GM12892 (cell line): ENCODE data around the gene CPPED1.

Experiments used
- DNase-seq: peaks from one replicate; pipeline ENCODE4 v3.0.0; 2011; ENCODE audit not compliant: insufficient read length
- FAIRE-seq: peaks from 2 replicates; lab custom pipeline; 2011; peaks lifted over from hg19 to GRCh38; lab: Jason Lieb, UNC
- POLR2A ChIP-seq: IDR thresholded peaks from 2 replicates; pipeline ENCODE4 v1.6.1; 2011; ENCODE audit warnings: low read depth, low read length, control low read depth
- POLR2AphosphoS5 ChIP-seq: IDR thresholded peaks from 2 replicates; pipeline ENCODE4 v1.6.1; 2011; ENCODE audit warnings: low read depth, low read length, control low read depth
- TAF1 ChIP-seq: IDR thresholded peaks from 2 replicates; pipeline ENCODE4 v1.6.1; 2011; ENCODE audit warnings: low read depth, mild to moderate bottlenecking, control low read depth, low read length, borderline replicate concordance

Gene CPPED1

DNA sequence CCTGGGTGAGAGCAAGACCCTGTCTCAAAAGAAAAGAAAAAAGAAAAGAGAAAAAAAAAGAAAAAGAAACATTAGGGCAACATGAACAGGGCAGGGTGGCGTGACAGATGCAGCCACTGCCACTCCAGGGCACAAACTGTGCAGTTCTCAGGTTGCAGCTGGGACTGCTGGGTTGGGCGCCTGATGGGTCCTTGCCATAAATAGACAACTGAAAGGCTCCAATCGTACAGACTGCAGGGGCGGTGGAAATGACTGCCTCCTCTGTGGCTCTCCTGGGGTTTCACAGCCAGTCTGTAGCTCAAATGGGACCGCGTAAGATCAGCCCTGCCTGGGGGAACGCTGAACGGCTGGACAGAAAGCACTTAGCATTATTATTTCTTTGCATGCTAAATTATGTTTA is 130.7 kb downstream of the CPPED1 start:
- no peak for TF ChIP-seq POLR2A
- TF ChIP-seq TAF1 = no peak
- no peak for TF ChIP-seq POLR2AphosphoS5
- DNase-seq = no peak
- FAIRE-seq = no peak

DNA sequence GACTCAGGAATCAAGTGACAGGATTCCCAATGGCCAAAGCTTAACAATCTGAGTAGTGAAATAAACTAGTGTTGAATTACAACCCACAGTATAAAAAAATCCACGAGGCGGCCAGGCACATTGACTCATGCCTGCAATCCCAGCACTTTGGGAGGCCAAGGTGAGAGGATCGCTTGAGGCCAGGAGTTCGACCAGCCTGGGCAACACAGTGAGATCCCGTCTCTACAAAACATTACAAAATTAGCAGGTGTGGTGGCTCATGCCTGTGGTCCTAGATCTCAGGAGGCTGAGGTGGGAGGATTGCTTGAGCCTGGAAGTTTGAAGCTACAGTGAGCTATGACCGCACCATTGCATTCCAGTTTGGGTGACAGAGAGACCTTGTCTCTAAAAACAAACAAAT is 133.8 kb downstream of the CPPED1 start:
- no peak for TF ChIP-seq POLR2A
- no peak for TF ChIP-seq POLR2AphosphoS5
- no peak for TF ChIP-seq TAF1
- DNase-seq (no peak), FAIRE-seq (no peak)

DNA sequence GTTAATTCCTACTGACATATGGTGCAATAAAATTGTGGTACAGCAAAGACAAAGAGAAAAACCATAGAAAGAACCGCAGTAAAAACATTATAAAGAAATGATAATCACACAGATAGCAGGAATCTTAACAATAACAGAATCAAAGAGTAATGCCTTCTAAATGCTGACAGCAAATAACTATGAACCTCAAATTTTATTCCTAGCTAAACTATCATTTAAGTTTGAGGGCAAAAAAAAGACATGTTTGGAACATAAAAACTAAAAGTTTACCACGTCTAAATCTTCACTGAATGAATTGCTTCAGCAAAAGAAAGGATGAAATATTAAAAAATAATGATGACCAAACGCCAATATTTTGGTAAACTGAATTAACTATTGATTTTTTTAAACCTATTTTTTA is 135.8 kb downstream of the CPPED1 start:
- FAIRE-seq = no peak
- no peak for DNase-seq
- TF ChIP-seq POLR2AphosphoS5 = no peak
- no peak for TF ChIP-seq POLR2A
- TF ChIP-seq TAF1 = no peak

DNA sequence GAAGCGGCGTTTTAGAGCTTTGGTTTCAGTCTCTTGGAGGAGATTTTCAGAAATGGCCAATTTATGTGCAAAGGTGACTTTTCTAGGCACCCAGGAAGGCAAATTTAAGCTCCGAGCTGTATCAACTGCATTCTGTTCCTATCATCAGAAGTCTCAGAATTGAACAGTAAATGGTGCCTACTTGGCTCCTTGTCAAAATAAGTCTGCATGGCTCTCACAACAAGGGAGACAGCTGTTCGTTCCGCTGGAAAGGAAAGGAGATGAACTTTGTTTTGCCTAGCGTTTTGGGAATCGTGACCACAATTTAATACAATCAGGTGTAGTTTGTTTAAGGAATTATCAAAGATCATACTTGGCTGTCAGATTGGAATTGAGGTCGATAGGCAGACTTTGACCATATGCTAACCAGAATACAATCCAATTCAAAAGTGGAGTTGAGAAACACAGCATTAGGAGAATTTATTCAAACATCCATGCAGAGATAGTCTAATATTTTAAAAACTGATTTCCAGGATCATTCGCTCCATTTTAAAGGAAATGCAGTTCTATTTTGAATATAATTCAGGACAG is 139.4 kb downstream of the CPPED1 start:
- no peak for FAIRE-seq
- TF ChIP-seq POLR2A (no peak), POLR2AphosphoS5 (no peak)
- DNase-seq = no peak

DNA sequence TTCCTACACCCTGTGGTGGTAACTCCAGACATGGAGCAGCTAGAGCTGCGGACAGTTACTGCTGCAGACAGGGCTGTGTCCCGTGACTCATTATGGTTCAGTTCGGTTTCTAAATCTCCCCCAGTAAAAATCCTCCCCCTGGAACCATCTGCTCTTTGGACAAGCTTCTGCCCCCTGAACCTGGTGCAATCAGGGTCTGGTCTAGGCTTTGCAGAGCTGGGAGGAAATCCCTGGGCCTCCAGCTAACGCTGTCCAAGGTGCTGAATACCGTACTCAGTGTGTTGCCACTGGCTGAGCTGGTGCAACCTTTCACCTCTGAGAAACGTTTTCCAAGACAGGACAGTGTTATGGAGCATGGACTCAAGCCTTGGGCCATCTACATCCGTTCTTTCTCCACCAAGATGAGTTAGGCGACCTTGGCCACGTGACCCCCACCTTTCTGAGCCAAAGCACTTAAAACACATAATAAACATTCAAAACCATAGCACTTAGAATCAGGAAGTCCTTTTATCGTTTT is 142.0 kb downstream of the CPPED1 start:
- DNase-seq (no peak), FAIRE-seq (no peak)
- no peak for TF ChIP-seq TAF1
- TF ChIP-seq POLR2A = no peak
- no peak for TF ChIP-seq POLR2AphosphoS5

DNA sequence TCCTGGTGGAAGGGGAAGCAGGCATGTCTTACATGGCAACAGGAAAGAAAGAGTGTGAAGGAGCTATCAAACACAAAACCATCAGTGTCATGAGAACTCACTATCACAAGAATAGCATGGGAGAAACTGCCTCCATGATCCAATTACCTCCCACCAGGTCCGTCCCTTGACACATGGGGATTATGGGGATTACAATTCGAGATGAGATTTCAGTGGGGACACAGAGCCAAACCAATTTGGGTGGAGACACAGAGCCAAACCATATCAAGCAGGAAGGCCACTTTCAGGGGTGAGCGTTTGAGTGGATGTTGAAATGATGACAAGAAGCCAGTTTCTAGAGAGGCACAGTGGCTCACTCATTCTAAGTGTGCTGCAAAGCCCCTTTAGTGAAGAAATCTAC is 143.8 kb downstream of the CPPED1 start:
- DNase-seq (no peak), FAIRE-seq (no peak)
- TF ChIP-seq POLR2AphosphoS5 = no peak
- TF ChIP-seq POLR2A = no peak
- no peak for TF ChIP-seq TAF1

DNA sequence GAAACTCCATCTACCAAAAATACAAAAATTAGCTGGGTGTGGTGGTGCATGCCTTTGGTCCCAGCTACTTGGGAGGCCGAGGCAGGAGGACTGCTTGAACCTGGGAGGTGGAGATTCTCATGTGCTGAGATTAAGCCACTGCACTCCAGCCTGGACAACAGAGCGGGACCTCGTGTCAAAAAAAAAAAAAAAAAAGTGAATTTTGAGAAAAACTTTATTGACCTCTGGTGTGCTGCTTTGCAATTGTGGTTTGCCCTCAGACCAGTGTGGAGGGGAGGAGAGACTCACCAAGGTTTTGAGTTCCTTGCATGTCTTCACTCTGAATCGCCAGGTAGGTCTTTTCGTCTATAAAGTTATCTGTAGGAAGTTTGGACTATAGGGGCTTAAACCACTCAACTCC is 145.2 kb downstream of the CPPED1 start:
- DNase-seq = no peak
- TF ChIP-seq TAF1 = no peak
- TF ChIP-seq POLR2A = no peak
- no peak for TF ChIP-seq POLR2AphosphoS5
- FAIRE-seq = no peak

DNA sequence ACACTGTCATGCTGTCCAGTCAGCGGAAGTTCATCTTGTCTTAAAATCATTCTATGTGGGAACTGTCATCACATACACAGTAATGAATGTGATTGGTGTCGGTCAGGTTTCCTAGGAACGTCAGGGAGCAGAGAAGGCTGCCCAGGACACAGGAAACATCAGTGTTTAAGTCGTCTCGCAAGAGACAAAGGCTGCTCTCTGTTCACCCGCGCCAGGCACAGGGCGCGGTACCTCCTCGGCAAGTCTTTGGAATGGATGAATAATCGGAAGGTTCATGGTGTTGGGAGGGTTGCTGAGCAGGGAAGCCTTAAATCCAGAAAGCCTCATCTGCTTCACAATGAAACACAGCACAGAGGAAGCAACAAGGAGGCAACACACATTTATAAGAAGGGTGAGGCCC is 148.2 kb downstream of the CPPED1 start:
- FAIRE-seq (no peak), DNase-seq (no peak)

DNA sequence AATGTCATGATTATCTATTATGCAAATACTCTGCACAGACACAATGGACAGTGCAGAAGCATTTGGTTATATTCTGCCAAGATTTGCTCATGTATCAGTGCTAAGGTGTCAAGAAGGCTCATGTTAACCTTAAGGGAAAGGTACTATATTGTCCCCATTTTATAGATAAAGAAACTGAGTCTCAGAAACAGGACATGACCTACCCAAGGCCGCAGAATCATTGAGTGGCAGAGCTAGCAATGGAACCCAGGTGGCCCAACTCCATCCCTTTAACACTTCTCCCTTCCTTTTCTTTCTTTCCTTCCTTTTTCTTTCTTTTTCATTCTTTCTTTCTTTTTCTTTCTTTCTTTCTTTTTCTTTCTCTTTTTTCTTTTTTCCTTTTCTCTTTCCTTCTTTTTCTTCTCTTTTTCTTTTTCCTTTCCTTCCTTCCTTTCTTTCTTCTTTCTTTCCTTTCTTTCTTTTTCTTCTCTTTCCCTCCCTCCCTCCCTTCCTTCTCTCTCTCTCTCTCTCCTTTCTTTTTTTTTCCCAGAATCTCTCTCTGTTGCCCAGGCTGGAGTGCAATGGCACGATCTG is 149.8 kb downstream of the CPPED1 start:
- FAIRE-seq (no peak), DNase-seq (no peak)
- TF ChIP-seq POLR2AphosphoS5 = no peak
- no peak for TF ChIP-seq TAF1
- TF ChIP-seq POLR2A = no peak

More for the DNA sequence above, 148.2 kb downstream of the CPPED1 start:
- TF ChIP-seq POLR2A = no peak
- TF ChIP-seq POLR2AphosphoS5 = no peak
- no peak for TF ChIP-seq TAF1

DNA sequence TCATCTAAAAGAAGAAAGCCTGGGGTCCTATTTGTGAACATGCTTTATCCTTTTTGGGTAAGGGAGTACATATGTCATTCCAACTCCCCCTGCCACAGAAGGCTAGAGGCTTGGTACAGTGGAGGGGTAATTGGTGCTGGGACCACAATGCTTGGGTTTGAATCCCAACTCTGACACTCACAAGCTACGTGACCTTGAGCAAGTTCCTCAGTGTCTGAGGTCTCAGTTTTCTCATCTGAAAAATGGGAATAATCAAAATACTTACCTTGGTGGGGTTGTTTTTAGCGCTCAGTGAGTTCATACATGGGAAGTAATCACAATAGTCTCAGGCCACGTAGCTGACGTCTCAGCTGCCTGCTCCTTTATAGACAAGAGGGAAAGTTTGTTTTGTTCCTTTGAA is 150.8 kb downstream of the CPPED1 start:
- FAIRE-seq (no peak), DNase-seq (no peak)
- TF ChIP-seq POLR2A = no peak
- no peak for TF ChIP-seq POLR2AphosphoS5
- no peak for TF ChIP-seq TAF1

DNA sequence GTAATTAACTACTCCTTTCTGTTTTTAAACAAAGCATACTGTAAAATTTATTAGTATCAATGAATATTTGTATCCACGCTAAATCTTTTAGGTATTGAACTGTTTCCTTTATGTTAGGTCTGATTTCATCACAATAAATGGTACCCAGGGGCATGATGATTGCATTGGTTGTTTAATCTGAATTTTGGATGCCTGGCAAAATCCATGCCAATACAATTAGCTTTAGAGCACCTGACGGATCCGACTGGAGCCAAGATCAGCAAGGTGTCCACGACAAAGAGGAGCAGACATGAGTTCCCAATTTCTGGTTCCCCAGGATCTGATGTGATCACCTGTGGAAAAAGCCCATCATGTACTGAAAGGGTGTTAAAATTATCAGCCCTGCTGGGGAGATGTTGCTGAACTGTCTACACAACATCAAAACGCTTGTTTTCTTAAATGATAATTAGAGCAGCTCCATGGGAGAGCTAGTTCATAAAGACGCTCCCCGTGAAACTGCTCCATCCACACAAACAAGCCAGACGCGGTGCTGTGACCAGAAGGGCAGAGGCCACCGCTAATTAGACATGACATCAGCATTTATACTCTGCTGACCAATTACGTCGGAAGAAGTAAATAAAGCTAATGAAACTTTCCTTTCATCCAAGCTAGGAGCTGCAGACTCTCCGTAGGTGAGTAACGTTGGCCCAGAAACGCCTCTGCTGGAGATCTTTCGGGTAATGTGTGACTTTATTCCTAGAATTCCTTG is 151.7 kb downstream of the CPPED1 start:
- no peak for DNase-seq
- TF ChIP-seq TAF1 (no peak), POLR2AphosphoS5 (no peak), POLR2A (no peak)
- FAIRE-seq = no peak

DNA sequence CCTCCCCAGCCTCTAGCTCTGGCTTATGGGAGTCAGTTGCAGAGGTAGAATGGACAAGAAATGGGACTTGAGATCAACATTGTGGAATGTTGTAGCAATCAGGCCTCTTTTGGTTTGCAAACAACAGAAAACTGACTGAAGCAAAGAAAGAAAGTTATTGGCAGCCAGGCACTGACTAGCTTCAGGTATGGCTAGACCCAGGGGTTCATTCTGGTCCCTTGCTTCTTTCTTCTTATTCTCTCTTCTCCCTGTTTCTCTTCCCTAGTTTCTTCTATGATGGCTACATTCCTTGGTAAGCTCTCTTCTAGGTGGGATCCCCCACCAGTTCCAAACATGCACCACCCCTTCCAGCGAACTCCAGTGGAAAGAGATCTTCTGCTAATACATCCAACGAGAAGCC is 154.3 kb downstream of the CPPED1 start:
- TF ChIP-seq POLR2A (no peak), TAF1 (no peak), POLR2AphosphoS5 (no peak)
- DNase-seq (no peak), FAIRE-seq (no peak)
